Measurements from ENCODE around the gene USP10. TPM values are rescaled to one million over a fixed set of nuclear protein-coding genes. Genes with fewer than 3 reads are reported as not detected.

Gene USP10
- total and polyA plus RNA-seq, 4 donors = 28.2 to 46.1 (median 42.0) TPM

GRCh38 chr16:84787263-84787622 is 87.4 kb downstream of the USP10 start:
- Histone ChIP-seq H3K4me3 (ENCODE audit: low read depth in 1 of 3, low read length in 3 of 3) (no peak overlapping the region), H3K9me3 (ENCODE audit: control insufficient read depth in 4 of 4, low read length in 3 of 4) (no peaks in the 10 kb centered on the region), H3K27ac (ENCODE audit: low read depth in 1 of 2, low read length in 2 of 2) (no peak overlapping the region), H3K4me1 (ENCODE audit: control insufficient read depth in 4 of 4, insufficient read depth in 4 of 4, low read length in 3 of 4) (no peaks in the 10 kb centered on the region), H3K27me3 (ENCODE audit: control insufficient read depth in 4 of 4, insufficient read depth in 4 of 4, low read length in 3 of 4) (no peaks in the 10 kb centered on the region), H3K9ac (ENCODE audit: low read depth in 1 of 2, low read length in 2 of 2) (no peak overlapping the region), H3K36me3 (ENCODE audit: control insufficient read depth in 4 of 4, insufficient read depth in 3 of 4, low read depth in 1 of 4, low read length in 3 of 4) (no peaks in the 10 kb centered on the region)
- no peak for DNase-seq (ENCODE audit: low spot score)
- no peak for TF ChIP-seq ATF3 (IDR thresholded peaks at IDR 0.05)
- TF ChIP-seq REST (IDR thresholded peaks at IDR 0.05) = no peak
- TF ChIP-seq FOXA1 (IDR thresholded peaks at IDR 0.05) = no peak
- no peak for TF ChIP-seq MAX (IDR thresholded peaks at IDR 0.05)
- no peak for TF ChIP-seq YY1 (IDR thresholded peaks at IDR 0.05)
- no peak for TF ChIP-seq RAD21 (IDR thresholded peaks at IDR 0.05)
- TF ChIP-seq HNF4A (conservative IDR thresholded peaks at IDR 0.05) = no peak
- TF ChIP-seq GABPA (IDR thresholded peaks at IDR 0.05 in 1 of 2, conservative IDR thresholded peaks at IDR 0.05 in 1 of 2) = no peak
- no peak for TF ChIP-seq JUND (IDR thresholded peaks at IDR 0.05)
- 83% methylated on average over 5 of the region's 5 CpGs for WGBS

GRCh38 chr16:84788920-84789391 is 89.2 kb downstream of the USP10 start:
- 96% methylated on average over 22 of the region's 22 CpGs for WGBS
- TF ChIP-seq HNF4G (IDR thresholded peaks at IDR 0.05) (no peak), NR2F2 (IDR thresholded peaks at IDR 0.05) (no peak), REST (IDR thresholded peaks at IDR 0.05) (no peak), MAX (IDR thresholded peaks at IDR 0.05) (no peak), TAF1 (conservative IDR thresholded peaks at IDR 0.05) (no peak), ATF3 (IDR thresholded peaks at IDR 0.05) (no peak), RXRA (IDR thresholded peaks at IDR 0.05) (no peak), HNF4A (conservative IDR thresholded peaks at IDR 0.05) (no peak), EGR1 (IDR thresholded peaks at IDR 0.05; ENCODE audit: low read depth in 2 of 2) (no peak), CTCF (IDR thresholded peaks at IDR 0.05; ENCODE audit: low read depth, low read length, missing input control) (no peak), RAD21 (IDR thresholded peaks at IDR 0.05) (no peak), FOXA2 (IDR thresholded peaks at IDR 0.05) (no peak), FOXA1 (IDR thresholded peaks at IDR 0.05) (no peak), GABPA (IDR thresholded peaks at IDR 0.05 in 1 of 2, conservative IDR thresholded peaks at IDR 0.05 in 1 of 2) (no peak), YY1 (IDR thresholded peaks at IDR 0.05) (no peak), SP1 (IDR thresholded peaks at IDR 0.05) (no peak)
- Histone ChIP-seq H3K4me3 (ENCODE audit: low read depth in 1 of 3, low read length in 3 of 3) (no peak overlapping the region), H3K27me3 (ENCODE audit: control insufficient read depth in 4 of 4, insufficient read depth in 4 of 4, low read length in 3 of 4) (no peaks in the 10 kb centered on the region), H3K27ac (ENCODE audit: low read depth in 1 of 2, low read length in 2 of 2) (no peak overlapping the region), H3K4me1 (ENCODE audit: control insufficient read depth in 4 of 4, insufficient read depth in 4 of 4, low read length in 3 of 4) (no peaks in the 10 kb centered on the region), H3K36me3 (ENCODE audit: control insufficient read depth in 4 of 4, insufficient read depth in 3 of 4, low read depth in 1 of 4, low read length in 3 of 4) (no peaks in the 10 kb centered on the region), H3K9ac (ENCODE audit: low read depth in 1 of 2, low read length in 2 of 2) (no peak overlapping the region), H3K9me3 (ENCODE audit: control insufficient read depth in 4 of 4, low read length in 3 of 4) (no peaks in the 10 kb centered on the region)
- DNase-seq (ENCODE audit: low spot score) = no peak

Measured in liver (tissue), 9 donors.